DMS153 treated with DMSO at 0.1 percent for 48 hours (cell line): ENCODE data around the gene RFPL2.

Experiments used
- DNase-seq: peaks from one replicate; lab custom pipeline; 2025; ENCODE audit not compliant: unreplicated experiment; lab: John Stamatoyannopoulos, UW

RFPL2 gene

DNA sequence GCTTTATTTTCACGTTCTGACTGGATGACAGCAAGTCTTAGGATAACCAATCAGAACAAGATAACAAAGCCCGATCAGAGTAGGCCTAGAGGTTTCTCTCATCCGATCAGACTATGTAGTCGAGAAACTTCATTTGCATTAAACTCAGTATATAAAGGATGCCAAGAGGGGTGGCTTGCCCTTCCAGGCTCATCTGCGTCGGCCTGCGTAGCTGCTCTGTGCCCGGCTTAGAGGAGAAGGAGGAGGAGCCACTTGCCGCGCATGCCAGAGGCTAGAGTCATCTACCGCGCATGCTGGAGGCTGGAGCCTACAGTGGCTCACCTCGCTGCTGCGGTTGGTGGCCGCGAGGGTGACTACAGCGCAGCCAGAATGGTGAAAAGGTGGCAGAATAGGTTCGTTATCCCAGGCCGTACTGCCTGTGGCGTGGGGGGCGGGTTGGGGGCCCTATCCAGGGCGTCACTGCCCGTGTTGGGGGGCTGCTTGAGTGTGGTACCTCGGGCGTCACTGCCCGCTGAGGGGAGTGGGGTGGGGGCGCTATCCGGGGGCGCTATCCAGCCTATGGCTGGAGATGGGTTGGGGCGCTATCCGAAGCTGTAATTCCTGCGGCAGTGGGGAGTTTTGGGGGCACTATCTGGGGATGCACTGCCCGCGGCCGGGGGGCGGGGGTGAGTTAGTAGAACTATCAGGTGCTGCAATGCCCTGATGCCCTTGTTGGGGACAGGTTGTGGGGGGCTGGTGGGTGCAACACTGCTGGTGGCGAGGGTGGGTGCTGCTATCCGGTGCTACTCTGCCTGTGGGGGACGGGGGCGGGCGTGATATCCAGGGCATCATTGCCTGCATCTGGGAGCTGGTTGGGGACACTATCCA, at the start of gene RFPL2:
Gene RFPL2 (minus strand): TSS at position 218 of the 867 bp plus-strand sequence. CDS start 2,622 bp downstream, outside the sequence.
- DNase-seq = peak; percentile 78

DNA sequence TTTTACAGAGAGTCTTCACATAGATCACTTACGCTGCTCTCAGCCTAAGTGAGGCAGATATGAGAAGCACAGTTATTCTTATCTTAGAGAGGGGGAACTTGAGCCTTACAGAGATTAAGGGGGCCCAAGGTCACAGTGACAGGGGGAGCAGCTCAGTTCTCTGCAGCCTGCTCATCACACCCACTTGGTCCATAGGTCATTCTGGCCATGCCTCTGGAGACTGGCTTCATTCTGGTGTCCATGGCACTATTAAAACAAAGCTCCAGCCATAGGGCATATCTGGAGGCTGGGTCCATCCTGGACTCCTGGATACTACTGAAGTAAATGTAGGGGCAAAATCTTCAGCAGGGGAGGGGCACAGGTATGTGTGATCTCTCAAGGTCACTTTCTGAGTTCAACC, 44.4 kb upstream of the RFPL2 start:
- DNase-seq = no peak

DNA sequence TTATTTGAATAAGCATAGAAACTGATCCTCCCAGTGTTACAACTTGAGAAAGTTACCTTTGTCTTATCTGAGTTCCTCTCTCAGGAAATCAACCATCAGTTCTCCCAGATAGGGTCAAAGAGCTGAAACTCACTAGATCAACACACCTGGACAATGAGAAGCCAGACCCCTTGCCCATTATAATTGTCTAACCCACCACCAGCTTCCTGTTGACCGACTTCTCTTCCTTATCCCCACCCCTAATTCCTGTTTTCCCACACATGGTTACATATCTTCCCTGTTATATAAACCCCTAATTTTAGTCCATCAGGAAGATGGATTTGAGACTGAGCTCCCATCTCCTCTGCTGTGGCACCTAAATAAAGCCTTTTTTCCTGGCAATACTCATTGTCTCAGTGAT, 43.4 kb upstream of the RFPL2 start:
- DNase-seq = no peak

DNA sequence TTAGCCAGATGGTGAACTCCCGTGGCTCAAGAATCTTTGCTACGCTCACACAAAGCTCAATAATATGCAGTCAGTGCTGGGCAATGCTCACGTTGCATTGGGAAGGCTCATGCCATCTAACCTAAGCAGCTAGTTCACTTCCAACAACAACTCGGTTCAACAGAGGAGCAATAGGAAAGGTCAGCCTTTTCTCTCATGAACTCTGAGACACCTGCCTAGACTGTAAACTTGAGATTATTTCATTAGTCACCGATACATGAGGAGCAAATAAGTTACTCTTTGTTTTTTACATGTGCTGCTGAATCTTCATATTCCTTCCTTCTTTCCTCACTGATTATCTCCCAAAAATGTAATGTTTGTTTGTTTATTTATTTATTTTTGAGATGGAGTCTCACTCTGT, 41.3 kb upstream of the RFPL2 start:
- DNase-seq = no peak

DNA sequence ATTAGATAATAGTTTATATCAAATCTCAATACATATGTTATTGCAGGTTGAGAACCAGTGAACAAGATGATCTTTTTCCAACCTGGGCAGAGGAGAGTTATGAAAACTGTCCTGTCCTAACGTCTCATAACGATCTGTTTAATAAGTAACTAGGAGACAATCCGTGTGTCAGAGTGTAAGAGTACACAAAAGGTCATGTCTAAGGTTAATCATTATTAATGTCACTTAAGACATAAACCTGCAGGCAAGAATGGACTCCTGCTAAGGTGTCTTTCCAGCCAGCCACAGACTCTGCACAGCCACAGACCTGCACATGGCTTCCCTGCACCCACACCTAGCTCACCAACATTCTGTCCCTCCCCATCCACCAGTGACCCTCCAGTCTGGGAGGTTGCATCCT, 40.2 kb upstream of the RFPL2 start:
- no peak for DNase-seq

DNA sequence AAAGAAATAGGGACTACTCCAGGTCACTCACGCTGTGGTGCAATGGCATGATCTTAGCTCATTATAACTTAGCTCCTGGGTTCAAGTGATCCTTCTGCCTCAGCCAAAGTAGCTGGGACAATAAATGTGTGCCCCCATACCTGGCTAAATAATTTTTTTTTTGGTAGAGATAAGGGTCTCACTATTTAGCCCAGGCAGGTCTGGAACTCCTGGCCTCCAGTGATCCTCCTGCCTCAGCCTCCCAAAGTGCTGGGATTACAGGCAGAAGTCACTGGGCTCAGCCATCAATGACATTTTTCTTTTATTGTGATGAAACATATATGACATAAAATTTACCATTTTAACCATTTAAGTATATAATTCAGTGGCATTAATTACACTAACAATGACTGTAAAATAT, 39.7 kb upstream of the RFPL2 start:
- no peak for DNase-seq

DNA sequence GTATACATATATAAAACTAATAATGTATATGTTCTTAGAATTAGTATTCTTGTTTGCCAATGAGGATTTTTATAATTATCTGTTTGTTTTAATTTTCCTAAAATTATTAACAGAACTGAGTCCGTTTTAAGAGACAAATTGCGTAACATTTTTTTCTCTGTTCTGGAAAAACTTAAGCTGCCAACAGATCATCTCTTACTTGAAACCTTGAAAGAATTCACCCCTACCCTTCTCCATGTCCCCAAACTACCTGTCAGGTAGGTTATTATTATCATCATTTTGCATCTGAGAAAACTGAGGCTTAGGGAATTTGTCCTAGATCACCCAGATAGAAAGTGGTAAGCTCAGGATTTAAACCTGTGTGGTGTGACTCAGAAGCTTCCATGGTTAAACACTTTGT, 35.6 kb upstream of the RFPL2 start:
- no peak for DNase-seq

DNA sequence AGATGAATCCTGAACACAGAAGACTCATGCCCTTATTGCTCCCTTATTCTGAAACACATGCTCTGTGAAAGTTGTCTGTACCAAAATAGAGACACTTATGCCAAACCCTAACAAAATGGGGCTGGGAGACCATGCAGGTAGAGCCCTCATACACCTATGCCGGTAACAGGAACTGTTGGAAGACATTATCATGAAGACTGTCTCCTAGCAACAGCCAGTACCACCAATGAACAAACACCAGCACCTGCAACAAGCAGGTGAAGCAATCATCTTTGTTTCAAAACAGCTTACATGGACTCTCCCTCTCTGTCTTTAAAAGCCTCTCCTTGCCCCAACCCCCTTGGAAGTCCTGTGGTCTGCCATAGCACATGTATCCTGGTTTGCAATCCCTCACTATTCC, 33.0 kb upstream of the RFPL2 start:
- peak; percentile 80 for DNase-seq

DNA sequence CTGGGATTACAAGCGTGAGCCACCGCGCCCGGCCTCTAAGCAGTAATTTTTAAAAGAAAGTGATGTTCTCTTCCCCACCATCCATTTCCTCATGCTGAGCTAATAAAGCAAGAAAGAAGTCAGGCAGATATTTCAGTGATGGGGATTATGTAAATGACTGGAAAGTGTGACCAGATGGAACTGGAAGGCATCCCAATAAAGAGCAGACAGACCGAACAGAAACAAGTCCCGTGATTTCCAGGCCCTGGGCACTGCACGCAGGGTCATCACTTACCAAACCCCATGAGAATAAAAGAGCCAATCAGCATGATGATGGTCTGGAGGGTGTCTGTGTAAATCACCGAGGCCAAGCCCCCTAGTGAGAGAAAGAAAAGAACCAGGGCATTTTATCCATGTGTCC, 32.1 kb upstream of the RFPL2 start:
- DNase-seq = no peak

DNA sequence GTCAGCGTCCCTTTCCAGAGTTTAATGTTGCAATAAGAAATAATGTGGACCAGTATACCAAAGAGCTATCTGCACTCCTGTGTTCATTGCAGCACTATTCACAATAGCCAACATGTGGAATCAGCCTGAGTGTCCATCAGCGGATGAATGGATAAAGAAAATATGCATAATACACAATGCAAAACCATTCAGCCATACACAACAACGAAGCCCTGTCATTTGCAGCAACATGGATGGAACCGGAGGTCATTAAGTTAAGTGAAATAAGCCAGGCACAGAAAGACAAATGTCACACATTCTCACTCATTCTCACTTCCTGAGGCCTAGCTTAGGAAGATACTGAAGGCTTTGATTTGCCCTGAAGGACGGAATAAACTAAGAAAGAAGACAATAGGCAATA, 28.2 kb upstream of the RFPL2 start:
- no peak for DNase-seq

DNA sequence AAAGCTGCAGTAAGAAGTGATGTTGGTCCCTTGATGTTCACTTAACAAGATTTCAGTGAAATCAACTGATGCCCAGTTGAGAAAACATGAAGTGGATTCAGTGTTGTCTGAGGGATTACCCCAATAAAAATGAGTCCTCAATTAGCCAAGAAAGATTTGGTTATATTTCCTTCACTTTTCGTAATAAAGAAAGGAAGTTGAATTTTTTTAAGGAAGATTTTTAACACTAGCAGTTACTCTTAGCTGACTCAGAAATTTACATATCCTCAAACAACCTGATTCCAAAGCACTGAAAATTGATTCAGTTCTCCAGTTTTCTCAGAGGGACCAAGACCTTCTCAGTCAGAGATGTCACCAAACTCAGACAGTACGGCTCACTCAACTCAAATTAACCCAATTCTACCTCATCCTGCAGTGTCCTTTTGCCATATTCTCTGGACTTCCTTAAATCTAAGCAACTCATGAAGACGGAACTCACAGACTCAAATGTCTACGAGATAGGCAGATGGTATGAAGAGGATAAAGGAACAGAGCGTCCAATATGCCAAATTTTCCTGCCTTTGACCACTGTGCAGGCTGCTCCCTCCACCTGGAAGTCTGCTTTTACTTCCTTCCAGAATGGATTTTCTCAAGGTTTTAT, 27.4 kb upstream of the RFPL2 start:
- DNase-seq = no peak

DNA sequence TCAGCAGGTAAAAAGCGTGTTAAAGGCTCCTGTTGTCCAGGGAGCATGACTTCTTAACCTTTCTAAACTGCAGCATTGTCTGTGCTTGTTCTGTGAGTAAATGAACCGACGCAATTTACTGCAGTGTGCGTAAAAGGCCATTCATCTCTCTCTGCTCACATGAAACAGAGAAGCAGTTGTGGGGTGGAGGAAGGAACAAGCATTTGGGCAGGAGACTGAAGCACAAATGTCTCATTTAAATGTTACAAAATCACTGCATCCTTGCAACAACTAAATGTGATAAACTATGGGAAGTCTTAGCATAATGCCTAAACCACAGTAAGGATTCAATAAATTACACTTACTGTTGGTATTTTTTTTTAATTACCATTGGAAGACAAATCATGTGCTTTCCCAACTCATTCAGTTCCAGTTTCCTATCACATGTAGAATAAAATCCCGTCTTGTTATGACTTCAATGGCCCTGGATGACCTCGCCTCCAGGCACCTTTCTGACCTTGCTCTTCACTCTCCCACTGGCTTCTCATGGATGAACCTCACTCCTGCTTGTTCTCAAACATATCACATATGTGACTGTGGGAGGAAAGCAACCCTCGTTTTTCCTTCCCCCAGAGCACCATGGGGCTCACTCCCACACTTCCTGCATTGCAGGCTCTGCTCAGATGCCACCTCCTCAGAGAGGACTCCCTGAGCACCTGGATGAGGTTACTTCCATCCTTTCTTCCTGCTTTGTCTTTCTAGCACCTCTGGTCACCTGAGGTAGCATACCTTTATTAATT, 21.6 kb upstream of the RFPL2 start:
- DNase-seq = no peak

DNA sequence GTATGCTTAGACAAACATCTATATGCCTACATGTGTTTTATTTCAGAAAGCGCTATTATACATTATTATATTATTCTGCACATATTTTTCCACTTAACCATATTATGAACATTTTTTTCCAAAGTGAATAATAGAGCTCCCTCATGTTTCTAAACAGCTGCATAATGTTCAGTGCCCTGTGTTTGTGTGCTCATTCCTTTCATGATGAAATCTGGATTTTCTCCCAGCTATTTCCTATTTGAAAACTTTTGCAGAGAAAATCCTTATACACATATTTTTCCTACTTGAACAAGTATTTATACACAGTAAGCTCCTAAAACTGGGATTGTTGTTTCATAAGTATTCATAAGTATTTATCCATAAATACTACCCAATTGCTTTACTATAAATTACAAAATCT, 18.1 kb upstream of the RFPL2 start:
- DNase-seq = no peak

DNA sequence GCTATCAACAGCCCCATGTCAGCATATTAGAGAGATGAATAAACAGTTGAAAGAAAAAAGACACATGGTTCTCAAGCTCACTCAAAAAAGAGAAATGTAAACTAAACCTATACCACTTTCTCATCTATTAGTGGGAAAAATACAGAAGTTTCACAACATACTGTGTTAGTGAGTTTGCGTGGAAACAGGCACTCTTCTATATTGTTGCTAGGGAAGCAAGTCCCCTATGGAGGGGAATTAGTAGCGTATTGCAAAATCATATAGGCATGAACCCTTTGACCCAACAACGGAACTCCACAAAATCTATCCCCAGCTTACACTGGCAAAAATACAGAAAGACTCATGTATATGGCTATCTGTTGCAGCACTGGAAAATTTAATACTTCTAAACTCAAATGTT, 14.2 kb upstream of the RFPL2 start:
- DNase-seq = no peak

DNA sequence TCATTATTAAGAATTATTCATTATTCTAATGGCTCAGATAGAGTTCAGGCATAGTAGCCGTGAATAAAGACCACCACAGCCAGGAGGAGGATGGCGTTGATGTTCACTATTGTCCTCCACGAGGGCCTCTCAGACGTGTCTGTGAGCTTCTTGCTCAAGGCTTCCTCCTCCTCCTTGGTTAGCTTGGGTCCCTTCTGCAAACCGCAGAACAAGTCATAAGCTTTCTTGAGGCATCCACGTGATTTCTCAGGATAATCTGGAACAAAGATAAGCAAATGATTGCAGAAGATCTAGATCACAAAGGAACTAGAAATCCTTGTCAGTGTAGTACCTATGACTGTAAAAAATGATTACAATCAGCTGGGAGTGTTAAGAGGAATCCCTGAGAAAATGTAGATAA, 13.6 kb upstream of the RFPL2 start:
- DNase-seq = no peak

DNA sequence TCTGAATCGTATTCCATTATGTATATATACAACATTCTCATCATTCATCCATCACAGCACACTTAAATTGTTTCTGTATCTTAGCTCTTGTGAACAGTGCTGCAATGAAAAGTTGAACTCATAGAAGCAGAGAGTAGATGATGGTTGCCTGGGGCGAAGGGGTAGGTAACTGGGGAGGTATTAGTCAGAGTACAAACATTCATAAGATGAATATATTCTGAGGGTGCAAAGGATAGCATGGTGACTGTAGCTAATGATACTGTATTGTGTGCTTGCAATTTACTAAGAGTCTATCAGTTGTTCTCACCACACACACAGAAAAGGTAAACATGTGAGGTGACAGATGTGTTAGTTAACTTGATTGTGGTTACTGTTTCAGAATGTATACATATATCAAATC, 12.6 kb upstream of the RFPL2 start:
- DNase-seq = no peak

DNA sequence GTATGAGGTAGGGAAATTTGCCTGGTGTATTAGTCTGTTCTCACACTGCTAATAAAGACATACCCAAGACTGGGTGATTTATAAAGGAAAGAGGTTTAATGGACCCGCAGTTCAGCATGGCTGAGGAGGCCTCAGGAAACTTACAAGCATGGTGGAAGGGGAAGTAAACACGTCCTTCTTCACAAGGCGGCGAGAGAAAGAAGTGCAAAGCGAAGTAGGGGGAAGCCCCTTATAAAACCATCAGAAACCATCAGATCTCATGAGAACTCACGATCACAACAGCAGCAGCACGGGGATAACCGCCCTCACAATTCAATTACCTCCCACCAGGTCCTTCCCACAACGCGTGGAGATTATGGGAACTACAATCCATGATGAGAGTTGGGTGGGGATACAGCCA, 12.0 kb upstream of the RFPL2 start:
- DNase-seq = no peak

DNA sequence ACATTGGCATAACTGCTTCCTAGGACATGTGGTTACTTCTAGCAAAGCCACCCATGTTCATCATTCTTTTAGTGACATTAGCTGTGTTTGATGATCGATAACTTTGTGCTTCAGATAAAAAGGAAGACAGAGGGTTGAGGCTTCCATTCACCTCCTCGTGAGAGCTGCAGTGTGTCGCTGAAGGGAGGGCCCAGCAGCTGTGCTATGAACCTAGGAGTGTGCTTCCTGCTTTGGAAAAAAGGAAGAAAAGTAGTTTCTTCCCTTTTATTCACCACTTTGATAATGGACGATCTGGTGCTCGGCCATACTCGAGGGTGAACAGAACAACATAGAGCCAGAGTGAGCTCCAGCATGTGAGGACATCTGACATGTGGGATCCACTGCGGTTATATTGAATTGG, 6.1 kb upstream of the RFPL2 start:
- DNase-seq = no peak

DNA sequence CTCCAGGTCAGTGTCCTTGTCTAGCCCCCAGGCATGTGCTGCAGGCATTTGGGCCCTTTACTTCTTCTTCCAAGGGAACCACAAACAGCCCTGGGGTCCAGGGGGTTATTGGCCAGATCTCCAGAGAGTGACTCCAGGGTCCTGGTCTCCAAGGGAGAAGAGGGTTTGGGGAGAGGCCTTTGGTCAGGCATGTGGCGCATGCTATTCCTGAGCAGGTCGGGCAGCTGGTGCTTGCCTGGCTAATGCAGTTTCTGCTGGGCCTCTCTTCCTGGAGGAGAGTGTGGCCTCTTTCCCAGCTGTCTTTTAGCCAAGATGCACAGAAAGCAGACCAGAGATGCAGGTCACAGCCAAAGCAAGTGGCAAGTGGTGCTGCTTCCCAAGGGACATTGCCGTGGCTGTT, 3.8 kb upstream of the RFPL2 start:
- no peak for DNase-seq

DNA sequence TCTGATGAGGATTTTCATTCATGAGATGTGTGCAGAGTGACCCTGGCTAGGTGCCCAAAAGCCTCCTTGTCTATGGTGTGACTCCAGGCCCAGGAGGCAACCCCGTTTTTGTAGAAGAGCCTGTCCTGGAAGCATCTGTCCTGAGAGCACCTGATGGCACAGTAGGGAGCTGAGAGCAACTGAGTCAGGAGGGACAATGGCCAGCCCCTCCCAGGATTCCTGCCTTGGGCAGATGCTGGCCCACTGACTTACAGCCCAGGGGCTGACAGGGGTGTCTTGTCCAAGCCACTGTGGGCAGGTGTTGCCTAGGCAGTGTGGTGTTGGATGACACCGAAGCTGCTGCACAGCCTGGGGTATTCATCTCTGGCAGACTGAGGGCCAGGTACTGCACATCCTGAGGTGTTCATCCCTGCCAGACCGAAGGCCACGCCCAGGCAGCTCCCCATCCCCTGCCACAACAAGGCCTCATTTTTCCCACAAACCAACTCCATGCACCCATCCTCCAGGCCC, 3.2 kb upstream of the RFPL2 start:
- no peak for DNase-seq
